NCI-H2227 treated with DMSO at 0.1 percent for 48 hours (cell line): ENCODE measurements around the gene SVOP.

Source experiments
- DNase-seq: peaks from one replicate; lab custom pipeline; 2025; lab: John Stamatoyannopoulos, UW

Gene SVOP

GRCh38 chr12:108930756-108931155, 90.1 kb downstream of the SVOP start:
- no peak for DNase-seq

GRCh38 chr12:108930155-108930554, 90.7 kb downstream of the SVOP start:
- no peak for DNase-seq

- DNase-seq, result no peak
These were observed 92.2 kb downstream of the SVOP start for GRCh38 chr12:108928695-108929094.

GRCh38 chr12:108922918-108923317, 98.0 kb downstream of the SVOP start:
- no peak for DNase-seq

GRCh38 chr12:108921946-108922345, 98.9 kb downstream of the SVOP start:
- no peak for DNase-seq

DNA sequence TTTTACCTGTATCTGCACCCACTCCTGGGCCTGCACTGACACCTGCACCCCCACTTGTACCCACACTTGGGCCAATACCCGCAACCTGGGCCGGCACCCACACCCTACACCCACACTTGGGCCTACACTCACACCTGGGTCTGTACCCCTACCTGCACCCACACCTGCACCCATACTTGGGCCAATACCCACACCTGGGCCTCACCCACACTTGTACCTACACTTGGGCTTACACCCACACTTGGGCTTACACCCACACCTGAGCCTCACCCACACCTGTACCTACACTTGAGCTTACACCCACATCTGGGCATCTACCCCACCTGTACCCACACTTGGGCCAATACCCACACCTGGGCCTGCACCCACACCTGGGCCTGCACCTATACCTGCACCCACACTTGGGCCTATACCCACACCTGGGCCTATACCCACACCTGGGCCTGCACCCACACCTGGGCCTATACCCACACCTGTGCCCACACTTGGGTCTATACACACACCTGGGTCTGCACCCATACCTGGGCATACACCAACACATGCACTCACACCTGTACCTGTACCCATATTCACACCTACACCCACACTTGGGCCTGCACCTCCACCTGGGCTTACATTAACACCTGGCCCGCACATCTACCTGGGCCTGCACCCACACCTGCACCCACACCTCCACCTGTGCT, 101.8 kb downstream of the SVOP start:
- DNase-seq, result no peak

- DNase-seq, result no peak
These were observed 102.7 kb downstream of the SVOP start for GRCh38 chr12:108918206-108918605.

GRCh38 chr12:108916336-108916735, 104.5 kb downstream of the SVOP start:
- DNase-seq, result no peak

GRCh38 chr12:108915632-108916133, 105.2 kb downstream of the SVOP start:
- DNase-seq, result no peak

DNA sequence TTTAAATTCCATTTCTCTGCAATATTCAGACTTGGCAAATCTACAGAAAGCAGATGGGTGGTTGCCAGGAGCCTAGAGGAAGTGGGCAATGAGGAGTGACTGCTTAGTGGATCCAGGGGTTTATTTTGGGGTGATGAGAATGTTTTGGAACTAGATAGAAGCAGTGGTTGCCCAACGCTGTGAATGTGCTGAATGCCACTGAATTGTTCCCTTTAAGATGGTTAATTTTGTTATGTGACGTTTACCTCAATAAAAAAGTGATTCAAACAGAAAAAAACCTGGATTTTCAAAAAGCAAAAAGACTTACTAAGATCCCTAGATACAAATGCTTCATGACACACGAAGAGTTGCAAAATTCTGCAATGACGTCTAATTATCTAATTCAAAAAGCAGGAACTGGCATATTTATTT, 106.7 kb downstream of the SVOP start:
- no peak for DNase-seq

GRCh38 chr12:108912361-108912760, 108.5 kb downstream of the SVOP start:
- DNase-seq, result no peak

- DNase-seq, result no peak
These were observed 109.0 kb downstream of the SVOP start for GRCh38 chr12:108911915-108912314.

DNA sequence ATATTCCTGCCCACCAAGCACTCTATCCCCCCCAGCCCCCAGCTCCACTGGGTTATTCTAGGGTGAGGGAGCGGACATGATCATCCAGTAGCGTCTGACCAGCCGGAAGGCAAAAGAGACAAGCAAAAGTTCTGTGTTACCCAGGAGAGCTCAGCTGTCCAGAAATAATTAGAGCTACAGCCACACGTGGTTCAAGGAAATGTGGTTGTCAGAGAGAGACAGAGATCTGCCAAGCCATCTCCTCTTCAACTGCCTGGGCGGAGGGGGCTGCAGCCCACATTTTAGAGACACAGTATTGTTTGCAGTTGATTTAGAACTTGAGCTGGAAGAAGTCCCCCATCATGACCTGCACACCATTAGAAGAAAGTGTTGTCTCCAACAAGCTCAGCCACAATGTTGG, 110.5 kb downstream of the SVOP start:
- no peak for DNase-seq

DNA sequence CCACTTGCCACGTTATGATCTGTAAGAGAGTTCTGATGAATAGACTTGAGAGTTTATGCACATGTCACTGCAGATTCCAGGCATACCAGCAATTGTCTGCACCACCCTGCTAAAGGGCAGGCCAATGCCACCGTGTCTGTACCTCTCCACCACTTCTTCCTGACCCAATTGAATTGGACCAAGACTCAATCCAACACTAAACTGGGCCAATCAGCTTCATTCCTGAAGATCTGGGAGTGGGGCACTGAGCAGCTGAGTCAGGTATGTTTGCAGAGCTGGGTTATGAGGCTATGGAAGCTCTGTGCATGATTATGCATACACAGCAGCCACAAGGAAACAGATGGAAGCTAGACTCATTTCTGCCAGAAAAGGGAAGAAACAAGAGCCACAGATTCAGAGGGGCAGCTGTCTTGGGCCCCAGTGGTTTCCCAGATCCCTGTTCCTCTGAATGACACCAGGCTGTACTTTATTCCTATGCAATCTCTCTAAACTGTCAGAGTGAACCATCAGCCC, 113.0 kb downstream of the SVOP start:
- DNase-seq, result no peak

- DNase-seq, result no peak
These were observed 113.9 kb downstream of the SVOP start for GRCh38 chr12:108906971-108907370.

DNA sequence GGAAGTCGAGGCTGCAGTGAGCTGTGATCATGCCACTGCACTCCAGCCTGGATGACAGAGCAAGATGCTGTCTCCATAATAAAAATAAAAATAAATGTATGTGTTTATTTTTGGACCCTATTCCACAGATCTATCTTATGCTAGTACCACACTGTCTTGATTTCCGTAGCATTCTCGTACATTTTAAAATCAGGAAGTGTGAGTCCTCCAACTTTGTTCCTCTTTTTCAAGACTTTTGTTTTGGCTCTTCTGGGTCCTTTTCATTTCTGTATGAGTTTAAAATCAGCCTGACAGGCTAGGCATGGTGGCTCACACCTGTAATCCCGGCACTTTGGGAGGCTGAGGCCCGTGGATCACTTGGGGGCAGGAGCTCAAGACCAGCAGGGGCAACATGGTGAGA, 115.1 kb downstream of the SVOP start:
- DNase-seq, result no peak

- DNase-seq, result no peak
These were observed 121.7 kb downstream of the SVOP start for GRCh38 chr12:108899145-108899544.

GRCh38 chr12:108896817-108897216, 124.1 kb downstream of the SVOP start:
- DNase-seq, result no peak

- no peak for DNase-seq
These were observed 124.5 kb downstream of the SVOP start for GRCh38 chr12:108896336-108896735.

DNA sequence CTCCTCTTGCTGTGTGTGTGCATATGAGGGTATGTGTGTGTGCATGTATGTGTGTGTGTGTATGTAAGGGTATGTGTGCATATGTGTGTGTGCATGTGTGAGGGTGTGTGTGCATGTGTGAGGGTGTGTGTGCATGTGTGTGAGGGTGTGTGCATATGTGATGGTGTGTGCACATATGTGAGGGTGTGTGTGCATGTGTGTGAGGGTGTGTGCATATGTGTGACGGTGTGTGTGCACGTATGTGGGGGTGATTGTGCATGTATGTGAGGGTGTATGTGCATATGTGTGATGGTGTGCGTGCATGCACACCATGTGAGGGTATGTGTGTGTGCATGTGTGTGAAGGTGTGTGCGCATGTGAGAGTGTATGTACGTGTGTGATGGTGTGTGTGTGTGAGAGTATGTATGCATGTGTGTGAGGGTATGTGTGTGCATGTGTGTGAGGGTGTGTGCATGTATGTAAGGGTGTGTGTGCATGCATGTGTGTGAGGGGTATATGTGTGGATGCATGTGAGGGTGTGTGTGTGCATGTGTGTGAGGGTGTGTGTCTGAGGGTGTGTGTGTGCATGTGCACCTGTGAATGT, 125.6 kb downstream of the SVOP start:
- no peak for DNase-seq

DNA sequence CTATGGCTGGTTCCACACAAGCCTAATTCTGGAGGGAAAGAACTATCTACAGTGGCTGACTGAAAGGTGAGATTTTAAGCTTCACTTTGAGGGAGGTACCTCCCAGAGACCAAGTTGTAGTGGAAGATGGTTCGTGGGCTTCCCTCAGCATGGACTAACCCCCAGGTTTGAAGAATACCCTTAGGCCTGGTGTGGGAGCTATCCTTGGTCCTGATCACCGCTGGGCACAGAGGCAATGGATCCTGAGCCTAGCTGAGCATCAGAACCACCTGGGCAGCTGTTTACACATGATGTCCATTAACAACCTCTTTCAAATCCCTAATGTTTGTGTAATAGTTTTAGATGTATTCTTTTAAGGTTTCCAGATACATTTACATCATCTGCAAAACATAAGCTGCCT, 130.7 kb downstream of the SVOP start:
- no peak for DNase-seq

DNA sequence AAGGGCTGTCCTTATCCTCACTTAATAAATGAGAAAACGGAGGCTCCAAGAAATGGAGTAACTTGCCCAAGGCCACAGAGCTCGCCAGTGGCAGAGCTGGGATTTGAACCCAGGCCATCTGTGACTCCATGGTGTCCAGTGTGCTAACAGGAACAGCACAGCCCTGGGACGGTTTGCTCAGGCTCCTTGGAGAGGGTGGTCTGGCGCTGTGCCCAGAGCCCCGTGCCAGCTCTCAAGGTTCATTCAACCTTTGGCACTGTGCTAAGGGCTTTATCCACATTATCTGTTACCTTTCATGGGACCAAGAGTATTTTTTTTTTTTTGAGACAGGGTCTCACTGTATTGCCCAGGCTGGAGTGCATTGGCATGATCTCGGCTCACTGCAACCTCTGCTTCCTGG, 132.8 kb downstream of the SVOP start:
- DNase-seq, result no peak

GRCh38 chr12:108886873-108887629, 133.8 kb downstream of the SVOP start:
- no peak for DNase-seq
